Kidney epithelial cell (primary cell): ENCODE results near the gene ZC3H18. TPM values are rescaled to one million over a fixed set of nuclear protein-coding genes. Genes with fewer than 3 reads are reported as not detected.

Source experiments
- DNase-seq: peaks from one replicate; pipeline ENCODE4 v3.0.0-alpha.2; 2010; ENCODE audit warnings: low read depth
- H3K27me3 ChIP-seq: 2 replicates; pipeline ENCODE4 v1.6.0; 2011; ENCODE audit warnings: low read length; ENCODE audit not compliant: control insufficient read depth, insufficient read depth
- H3K36me3 ChIP-seq: 2 replicates; pipeline ENCODE4 v1.5.1; 2011; ENCODE audit warnings: low read length; ENCODE audit not compliant: control insufficient read depth, insufficient read depth
- H3K4me3 ChIP-seq: 2 replicates; pipeline ENCODE4 v1.5.1; 2011; ENCODE audit warnings: low read depth, mild to moderate bottlenecking, control low read depth, low read length
- total RNA-seq: library from RNA; depleted of rRNA; stranded (reverse); fragments of >200 nt; gene quantifications from 2 replicates; pipeline ENCODE4 v1.2.3, GENCODE V29; 2015
- TF ChIP-seq, protein P1 (sequence below): IDR thresholded peaks from 2 replicates; pipeline ENCODE4 v1.5.1; 2011; ENCODE audit warnings: mild to moderate bottlenecking, moderate library complexity, low read length, control low read depth, inconsistent platforms; ENCODE audit not compliant: insufficient read depth, poor library complexity, severe bottlenecking

ZC3H18 gene
- total RNA-seq, 1 donor from 2014 or later, result 20.2 TPM

DNA sequence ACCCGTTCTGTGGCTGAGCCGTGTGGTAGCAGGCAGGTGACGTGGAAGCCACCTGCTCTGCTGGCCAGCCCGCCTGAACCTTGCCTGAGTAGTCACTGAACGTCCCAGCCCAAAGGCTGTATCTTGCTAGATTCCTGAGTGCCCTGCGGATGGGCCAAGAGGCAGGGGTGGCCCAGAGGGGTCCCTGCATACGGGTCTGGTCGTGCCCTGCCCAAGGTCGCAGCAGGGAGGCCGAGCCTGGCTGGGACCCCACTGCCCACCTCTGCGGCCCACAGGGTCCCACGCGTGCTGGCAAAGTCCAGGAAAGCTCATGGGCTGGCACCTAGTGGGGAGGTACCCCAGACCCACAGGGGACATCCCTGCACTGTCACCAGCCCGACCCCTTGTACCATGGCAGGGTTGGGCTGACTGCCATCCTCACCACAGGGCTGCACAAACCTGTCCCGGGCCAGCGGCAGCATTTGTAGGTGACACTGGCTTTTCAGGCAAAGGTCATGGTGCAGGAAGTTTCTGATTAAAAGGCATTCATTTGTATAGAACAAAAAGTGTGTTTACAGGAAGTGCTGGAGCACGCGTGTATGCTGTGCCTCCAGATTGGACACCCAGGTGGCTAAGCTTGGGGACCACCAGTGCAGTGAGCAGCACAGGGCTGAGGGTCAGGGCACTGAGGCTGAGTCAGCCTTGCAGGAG is 45.1 kb upstream of the ZC3H18 start:
- TF ChIP-seq, protein P1, sequence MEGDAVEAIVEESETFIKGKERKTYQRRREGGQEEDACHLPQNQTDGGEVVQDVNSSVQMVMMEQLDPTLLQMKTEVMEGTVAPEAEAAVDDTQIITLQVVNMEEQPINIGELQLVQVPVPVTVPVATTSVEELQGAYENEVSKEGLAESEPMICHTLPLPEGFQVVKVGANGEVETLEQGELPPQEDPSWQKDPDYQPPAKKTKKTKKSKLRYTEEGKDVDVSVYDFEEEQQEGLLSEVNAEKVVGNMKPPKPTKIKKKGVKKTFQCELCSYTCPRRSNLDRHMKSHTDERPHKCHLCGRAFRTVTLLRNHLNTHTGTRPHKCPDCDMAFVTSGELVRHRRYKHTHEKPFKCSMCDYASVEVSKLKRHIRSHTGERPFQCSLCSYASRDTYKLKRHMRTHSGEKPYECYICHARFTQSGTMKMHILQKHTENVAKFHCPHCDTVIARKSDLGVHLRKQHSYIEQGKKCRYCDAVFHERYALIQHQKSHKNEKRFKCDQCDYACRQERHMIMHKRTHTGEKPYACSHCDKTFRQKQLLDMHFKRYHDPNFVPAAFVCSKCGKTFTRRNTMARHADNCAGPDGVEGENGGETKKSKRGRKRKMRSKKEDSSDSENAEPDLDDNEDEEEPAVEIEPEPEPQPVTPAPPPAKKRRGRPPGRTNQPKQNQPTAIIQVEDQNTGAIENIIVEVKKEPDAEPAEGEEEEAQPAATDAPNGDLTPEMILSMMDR, result no peak
- Histone ChIP-seq H3K27me3 (peaks cover 4% of the 10 kb centered on the region), H3K4me3 (no peak overlapping the region), H3K36me3 (peaks cover 1% of the 10 kb centered on the region)
- no peak for DNase-seq

DNA sequence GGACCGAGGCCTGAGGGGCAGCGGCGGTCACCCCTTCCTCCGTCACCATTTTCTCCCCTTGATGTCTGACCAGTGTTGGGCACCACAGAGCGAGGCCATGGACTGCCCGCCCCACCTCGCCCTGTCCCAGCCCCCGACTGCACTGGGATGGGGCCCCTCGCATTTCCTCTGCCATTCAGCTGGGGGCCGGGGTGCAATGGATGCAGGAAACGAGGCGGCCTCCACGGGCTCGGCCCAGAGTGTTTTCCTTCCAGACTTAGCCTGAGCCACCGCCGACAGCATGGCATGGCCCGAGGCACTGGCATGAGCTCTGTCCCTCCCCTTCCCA is 44.6 kb upstream of the ZC3H18 start:
- DNase-seq, result no peak
- Histone ChIP-seq H3K36me3 (peaks cover 1% of the 10 kb centered on the region), H3K27me3 (peaks cover 4% of the 10 kb centered on the region), H3K4me3 (no peak overlapping the region)
- TF ChIP-seq, protein P1, result no peak

DNA sequence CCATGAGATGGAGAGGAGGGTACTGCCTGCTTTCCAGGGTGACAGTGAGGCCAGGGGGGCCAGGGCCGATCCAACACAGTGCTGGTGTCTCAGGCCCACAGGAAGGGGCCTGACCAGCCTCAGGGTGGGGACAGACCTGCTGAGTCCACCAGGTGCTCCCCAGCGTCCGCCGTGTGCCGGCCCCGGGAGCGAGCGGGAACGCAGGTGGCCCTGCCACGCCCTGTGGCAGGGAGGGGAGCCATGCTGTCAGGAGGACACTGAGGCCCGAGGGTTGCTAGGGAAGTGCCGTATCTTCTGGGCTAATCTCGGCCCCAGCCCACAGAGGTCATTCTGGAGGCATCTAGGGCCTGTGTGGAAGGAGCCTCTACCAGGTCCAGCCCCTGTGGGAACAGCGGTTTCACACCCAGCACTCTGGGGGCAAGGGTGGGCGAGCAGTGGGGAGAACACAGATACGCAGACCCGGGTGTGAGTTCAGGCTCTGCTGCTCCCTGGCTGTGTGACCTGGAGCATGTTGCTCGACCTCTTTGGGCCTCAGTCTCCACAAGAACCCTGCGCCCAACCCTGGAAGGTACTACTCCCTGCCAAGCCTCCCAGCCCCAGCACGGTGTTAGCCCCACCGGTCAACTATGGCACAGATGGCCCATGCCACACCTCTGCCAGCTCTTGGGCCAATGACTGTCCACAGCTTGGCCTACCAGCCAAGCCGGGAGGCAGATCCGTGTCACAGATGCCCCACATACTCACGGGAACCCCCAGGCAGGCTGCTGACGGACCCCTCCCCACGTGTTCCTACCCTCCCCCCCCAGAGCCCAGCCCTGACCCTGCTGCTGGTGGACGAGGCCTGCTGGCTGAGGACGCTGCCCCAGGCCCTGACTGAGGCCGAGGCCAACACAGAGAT is 43.9 kb upstream of the ZC3H18 start:
- no peak for DNase-seq
- TF ChIP-seq, protein P1, result no peak
- peaks cover 1% of the 10 kb centered on the region for H3K36me3 ChIP-seq
- peaks cover 4% of the 10 kb centered on the region for H3K27me3 ChIP-seq
- no peak overlapping the region for H3K4me3 ChIP-seq

DNA sequence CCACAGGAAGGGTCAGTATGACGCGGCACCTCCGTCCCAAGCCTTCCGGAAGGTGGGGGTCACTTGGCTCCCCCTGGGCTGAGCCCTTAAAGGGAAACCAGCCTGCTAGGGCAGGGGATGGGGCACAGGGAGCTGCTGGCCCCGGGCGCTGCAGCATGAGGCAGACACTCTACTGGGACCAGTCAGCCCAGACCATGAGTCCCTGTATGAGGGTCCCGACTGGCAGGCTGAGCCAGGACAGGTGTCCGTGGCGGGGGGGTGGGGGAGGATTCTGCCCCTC is 43.4 kb upstream of the ZC3H18 start:
- Histone ChIP-seq H3K36me3 (peaks cover 1% of the 10 kb centered on the region), H3K4me3 (no peak overlapping the region), H3K27me3 (peaks cover 4% of the 10 kb centered on the region)
- DNase-seq, result no peak
- TF ChIP-seq, protein P1, result no peak

DNA sequence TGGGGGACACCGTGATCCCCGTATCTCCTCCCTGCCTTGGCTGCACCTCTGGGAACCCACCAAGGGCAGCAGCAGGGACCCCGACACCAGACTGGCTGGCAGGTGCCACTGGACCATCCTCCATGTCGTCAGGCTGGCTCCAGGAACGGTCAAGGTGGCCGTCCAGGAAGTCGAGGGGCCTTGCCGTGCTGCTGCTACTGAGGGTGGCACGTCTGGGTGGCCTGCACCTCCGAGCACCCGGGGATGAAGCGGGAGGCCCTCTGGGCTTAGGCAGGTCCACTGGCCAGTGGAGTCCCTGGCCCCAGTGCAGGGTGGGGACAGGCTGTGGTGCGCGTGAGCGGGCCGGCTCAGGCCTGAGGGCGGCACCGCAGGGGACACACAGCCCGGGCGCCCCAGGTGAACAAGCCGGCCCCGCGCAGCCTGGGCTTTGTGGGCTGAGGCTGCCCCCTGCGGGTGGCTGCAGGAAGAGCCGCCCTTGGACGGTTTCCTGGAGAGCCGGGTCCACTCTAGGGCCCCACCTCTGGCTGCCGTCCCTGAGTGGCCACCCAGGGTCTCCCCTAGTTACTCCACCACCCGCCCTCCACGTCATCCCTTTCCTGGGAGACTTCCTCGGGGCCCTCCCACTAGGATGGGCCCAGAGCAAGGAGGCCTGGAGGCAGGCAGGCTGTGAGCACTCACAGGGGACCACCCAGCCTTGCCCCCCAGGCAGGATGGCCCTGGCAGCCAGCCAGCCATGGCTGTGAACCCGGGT is 42.8 kb upstream of the ZC3H18 start:
- Histone ChIP-seq H3K36me3 (peaks cover 1% of the 10 kb centered on the region), H3K4me3 (no peak overlapping the region), H3K27me3 (peaks cover 4% of the 10 kb centered on the region)
- TF ChIP-seq, protein P1, result peak; percentile 85
- DNase-seq, result no peak
